HG03439 (cell line): ENCODE results near the gene OTUD3.
"Not testable (repeated sequence)": the region's sequence is repeated elsewhere in the genome, so short reads cannot be mapped to it uniquely, and the experiment has no call there.

Experiments used
- ATAC-seq: cut with Tn5 transposase; IDR thresholded peaks from one replicate; pipeline ENCODE4 v1.9.1; 2021; ENCODE audit warnings: mild to moderate bottlenecking, moderate library complexity; ENCODE audit not compliant: unreplicated experiment

OTUD3 gene

GRCh38 chr1:19866758-19867157 is 15.4 kb upstream of the OTUD3 start:
- ATAC-seq, result no peak

- ATAC-seq, result not testable (repeated sequence)
These were observed 13.6 kb upstream of the OTUD3 start for GRCh38 chr1:19868575-19868974.

GRCh38 chr1:19869453-19869852 is 12.7 kb upstream of the OTUD3 start:
- not testable (repeated sequence) for ATAC-seq

- ATAC-seq, result no peak
These were observed 12.3 kb upstream of the OTUD3 start for GRCh38 chr1:19869929-19870328.

- no peak for ATAC-seq
These were observed 10.0 kb upstream of the OTUD3 start for GRCh38 chr1:19872190-19872589.

GRCh38 chr1:19877181-19877750 is 4.9 kb upstream of the OTUD3 start:
- ATAC-seq, result no peak

- ATAC-seq, result no peak
These were observed 4.2 kb upstream of the OTUD3 start for GRCh38 chr1:19877821-19878636.

GRCh38 chr1:19878637-19878985 is 3.6 kb upstream of the OTUD3 start:
- ATAC-seq, result no peak

GRCh38 chr1:19879227-19879626 is 3.0 kb upstream of the OTUD3 start:
- no peak for ATAC-seq

GRCh38 chr1:19879661-19880060 is 2.5 kb upstream of the OTUD3 start:
- ATAC-seq, result no peak

GRCh38 chr1:19880841-19881240 is 1.4 kb upstream of the OTUD3 start:
- not testable (repeated sequence) for ATAC-seq

GRCh38 chr1:19884312-19884711 is 2.1 kb downstream of the OTUD3 start:
- no peak for ATAC-seq

GRCh38 chr1:19885821-19886220 is 3.6 kb downstream of the OTUD3 start:
- ATAC-seq, result no peak

GRCh38 chr1:19888112-19888511 is 5.9 kb downstream of the OTUD3 start:
- no peak for ATAC-seq

- no peak for ATAC-seq
These were observed 7.5 kb downstream of the OTUD3 start for GRCh38 chr1:19889656-19890055.

GRCh38 chr1:19892129-19892528 is 9.9 kb downstream of the OTUD3 start:
- no peak for ATAC-seq

GRCh38 chr1:19892628-19893168 is 10.5 kb downstream of the OTUD3 start:
- ATAC-seq, result no peak

GRCh38 chr1:19893687-19894086 is 11.5 kb downstream of the OTUD3 start:
- no peak for ATAC-seq

- no peak for ATAC-seq
These were observed 12.0 kb downstream of the OTUD3 start for GRCh38 chr1:19894218-19894617.

- no peak for ATAC-seq
These were observed 19.5 kb downstream of the OTUD3 start for GRCh38 chr1:19901653-19902052.

GRCh38 chr1:19903621-19904020 is 21.4 kb downstream of the OTUD3 start:
- ATAC-seq, result no peak

GRCh38 chr1:19907456-19907855 is 25.3 kb downstream of the OTUD3 start:
- ATAC-seq, result no peak
